ENCODE results near the gene LHFPL3.

DNA sequence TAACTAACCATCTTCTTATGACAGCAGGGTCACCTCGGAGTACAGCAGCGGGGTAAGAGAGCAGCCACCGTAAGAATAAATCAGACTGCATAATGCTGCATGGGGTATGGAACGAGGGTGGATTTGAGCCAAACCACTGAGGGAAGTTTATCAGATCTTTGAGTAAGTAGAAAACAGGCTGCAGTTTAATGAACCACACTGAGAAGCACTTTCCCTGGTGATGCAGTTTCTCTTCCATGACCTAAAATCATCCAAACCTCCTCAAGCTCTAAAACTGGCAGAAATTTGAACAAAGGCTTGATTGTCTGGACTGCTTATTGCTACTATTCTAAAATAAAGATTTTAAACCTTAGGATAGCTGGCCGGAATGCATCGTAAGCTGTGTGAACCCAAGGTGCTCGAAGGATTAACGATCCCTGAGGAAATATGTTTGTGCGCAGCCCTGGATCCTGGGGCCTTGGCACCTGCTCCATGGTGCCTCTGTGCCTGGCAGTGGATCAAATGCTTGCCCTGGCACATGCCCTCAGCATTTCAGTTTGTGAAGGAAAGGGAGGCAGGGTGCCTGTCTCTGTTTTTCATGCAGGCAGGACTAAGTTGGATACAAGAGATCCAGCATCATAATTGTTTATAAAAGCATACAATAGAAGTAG, 322.7 kb downstream of the LHFPL3 start:
- TF ChIP-seq CTCF (conservative IDR thresholded peaks at IDR 0.05): no peak
- no peak for TF ChIP-seq ZFX (IDR thresholded peaks at IDR 0.05)

All from C4-2B (cell line).